HCT116 (cell line): ENCODE results near the gene TOR4A. TPM values are rescaled to one million over a fixed set of nuclear protein-coding genes. Genes with fewer than 3 reads are reported as not detected.

Experiments used
- ATAC-seq: fragments of 200-7000 bp; cut with Tn5 transposase; 2 replicates; pipeline ENCODE4 v1.9.1; 2020; ENCODE audit warnings: mild to moderate bottlenecking, moderate library complexity
- BruUV-seq: library from RNA; stranded (reverse); fragments of 400-500 nt; replicated peaks from 2 replicates; lab custom pipeline; 2021; lab: Mats Ljungman, UMichigan
- CTCF ChIA-PET: fragments of 300-600 bp; sonication (Branson Sonifier 250); formaldehyde crosslinking; loops from one replicate; lab custom pipeline; 2021; ENCODE audit warnings: antibody characterized with exemption; lab: Charles Lee
- POLR2A ChIA-PET: fragments of 300-600, 350-600 bp; sonication (Branson Sonifier 250); formaldehyde crosslinking; loops from one replicate; lab custom pipeline; 2021; ENCODE audit warnings: antibody characterized with exemption; lab: Charles Lee
- RAD21 ChIA-PET, 2 experiments: fragments of 300-600 bp; sonication (Branson Sonifier 250); formaldehyde crosslinking; loops; one replicate each; lab custom pipeline; 2023; ENCODE audit warnings: low total read pairs in 2 of 2; ENCODE audit not compliant: uncharacterized antibody in 2 of 2, unreplicated experiment in 2 of 2, low non-redundant PET in 1 of 2; lab: Charles Lee
- DNase-seq: peaks from one replicate; pipeline ENCODE4 v3.0.0-alpha.2; 2010; ENCODE audit warnings: low read depth, low spot score
- H2AFZ ChIP-seq: fragments of 200-600 bp; shearing (Covaris generic), sonication (generic); 2 replicates; pipeline ENCODE4 v1.6.1; 2017; ENCODE audit warnings: low read depth, mixed run types, mixed read lengths, antibody characterized with exemption, low read length; ENCODE audit not compliant: poor library complexity, severe bottlenecking
- H3K27ac ChIP-seq: 2 replicates; pipeline ENCODE4 v1.5.1; 2012; ENCODE audit warnings: low read depth, low read length
- H3K27me3 ChIP-seq: fragments of 200-600 bp; sonication (generic); 2 replicates; pipeline ENCODE4 v1.6.1; 2016; ENCODE audit warnings: mixed run types, low read length, mixed read lengths; ENCODE audit not compliant: insufficient read depth
- H3K36me3 ChIP-seq, 2 experiments: fragments of 200-500 bp in 1 of 2; fragments of 200-600 bp in 1 of 2; sonication (Bioruptor generic) in 1 of 2; sonication (generic) in 1 of 2; 2 replicates each; pipeline versions ENCODE4 v1.5.1 to v1.6.1; 2014 to 2016; ENCODE audit warnings: low read length in 2 of 2, inconsistent platforms in 1 of 2, mixed read lengths in 1 of 2, mixed run types in 1 of 2; ENCODE audit not compliant: insufficient read depth in 2 of 2, control insufficient read depth in 1 of 2
- H3K4me1 ChIP-seq, 2 experiments: fragments of 200-600 bp in 1 of 2; sonication (generic) in 1 of 2; 2 replicates each; pipeline versions ENCODE4 v1.5.1 to v1.6.1; 2012 to 2017; ENCODE audit warnings: low read length in 2 of 2, inconsistent platforms in 1 of 2, mild to moderate bottlenecking in 1 of 2, mixed read lengths in 1 of 2, mixed run types in 1 of 2, moderate library complexity in 1 of 2; ENCODE audit not compliant: insufficient read depth in 2 of 2, control insufficient read depth in 1 of 2
- H3K4me2 ChIP-seq: fragments of 200-600 bp; sonication (generic); 2 replicates; pipeline ENCODE4 v1.6.1; 2017; ENCODE audit warnings: mixed run types, low read length, mixed read lengths
- H3K4me3 ChIP-seq, 2 experiments: fragments of 200-600 bp in 1 of 2; sonication (generic) in 1 of 2; replicated peaks in 1 of 2; 2 replicates each; pipeline ENCODE4 v1.5.1; 2011 to 2016; ENCODE audit warnings: low read length in 2 of 2, control low read depth in 1 of 2, low read depth in 1 of 2, mild to moderate bottlenecking in 1 of 2, mixed read lengths in 1 of 2, mixed run types in 1 of 2
- H3K79me2 ChIP-seq: fragments of 200-600 bp; sonication (generic); 2 replicates; pipeline ENCODE4 v1.6.1; 2017; ENCODE audit warnings: mild to moderate bottlenecking, mixed run types, low read length, moderate library complexity, mixed read lengths; ENCODE audit not compliant: insufficient read depth
- H3K9ac ChIP-seq: fragments of 200-600 bp; sonication (generic); 2 replicates; pipeline ENCODE4 v1.6.1; 2016; ENCODE audit warnings: low read length, mixed read lengths
- H3K9me2 ChIP-seq: fragments of 200-600 bp; sonication (generic), shearing (Covaris generic); 2 replicates; pipeline ENCODE4 v1.6.1; 2017; ENCODE audit warnings: mixed run types, mild to moderate bottlenecking, moderate library complexity; ENCODE audit not compliant: insufficient read depth
- H3K9me3 ChIP-seq, 2 experiments: fragments of 200-500 bp in 1 of 2; fragments of 200-600 bp in 1 of 2; sonication (Bioruptor generic) in 1 of 2; sonication (generic) in 1 of 2; 2 replicates each; pipeline ENCODE4 v1.6.1; 2014 to 2017; ENCODE audit warnings: low read length in 2 of 2, mixed read lengths in 2 of 2, inconsistent platforms in 1 of 2, low read depth in 1 of 2, mild to moderate bottlenecking in 1 of 2, mixed run types in 1 of 2, moderate library complexity in 1 of 2; ENCODE audit not compliant: control insufficient read depth in 1 of 2, insufficient read depth in 1 of 2
- H4K20me1 ChIP-seq: fragments of 200-600 bp; sonication (generic), shearing (Covaris generic); 2 replicates; pipeline ENCODE4 v1.6.1; 2017; ENCODE audit warnings: mixed run types, mild to moderate bottlenecking, moderate library complexity; ENCODE audit not compliant: insufficient read depth
- CBX3 ChIP-seq: IDR thresholded peaks from 2 replicates; pipeline ENCODE4 v1.6.1; 2012; ENCODE audit warnings: low read depth
- CEBPB ChIP-seq: IDR thresholded peaks from 2 replicates; pipeline ENCODE4 v1.6.1; 2012; ENCODE audit warnings: low read depth
- FOSL1 ChIP-seq: IDR thresholded peaks from 2 replicates; pipeline ENCODE4 v1.6.1; 2012; ENCODE audit warnings: low read depth
- JUND ChIP-seq: IDR thresholded peaks from 2 replicates; pipeline ENCODE4 v1.6.1; 2012
- POLR2A ChIP-seq: IDR thresholded peaks from 2 replicates; pipeline ENCODE4 v1.7.0; 2011; ENCODE audit warnings: borderline replicate concordance; ENCODE audit not compliant: insufficient read depth, insufficient read length; ENCODE audit errors: extremely low read depth
- RAD21 ChIP-seq: IDR thresholded peaks from 2 replicates; pipeline ENCODE4 v1.6.1; 2012; ENCODE audit warnings: low read depth, mild to moderate bottlenecking
- SRF ChIP-seq: IDR thresholded peaks from 2 replicates; pipeline ENCODE4 v1.6.1; 2012; ENCODE audit warnings: low read depth
- TCF7L2 ChIP-seq: IDR thresholded peaks from 2 replicates; pipeline ENCODE4 v1.7.0; 2011; ENCODE audit warnings: borderline replicate concordance, inconsistent platforms; ENCODE audit not compliant: insufficient read depth, insufficient read length; ENCODE audit errors: extremely low read depth
- ZFX ChIP-seq: fragments of 450-650 bp; IDR thresholded peaks from 2 replicates; pipeline ENCODE4 v1.6.1; 2017
- intact Hi-C: fragments of 100-400 bp; cut with micrococcal nuclease; formaldehyde crosslinking; loops from 2 replicates; pipeline ENCODE4 v1.10.0; 2022
- total RNA-seq: library from RNA; stranded (reverse); gene quantifications from one replicate; pipeline ENCODE4 v1.2.1, GENCODE V29; 2021; ENCODE audit not compliant: unreplicated experiment
- TF ChIP-seq, protein P1 (sequence below): IDR thresholded peaks from 2 replicates; pipeline ENCODE4 v1.6.1; 2012
- TF ChIP-seq, protein P2 (sequence below), 3 experiments: fragments of 200-600 bp in 1 of 3; sonication (generic) in 1 of 3; IDR thresholded peaks in 2 of 3; conservative IDR thresholded peaks in 1 of 3; 2 replicates each; pipeline ENCODE4 v1.5.1; 2012 to 2017; ENCODE audit warnings: low read depth in 2 of 3, low read length in 2 of 3, antibody characterized with exemption in 1 of 3, borderline replicate concordance in 1 of 3, control low read depth in 1 of 3, mild to moderate bottlenecking in 1 of 3, mixed read lengths in 1 of 3, mixed run types in 1 of 3, moderate library complexity in 1 of 3; ENCODE audit not compliant: insufficient read depth in 1 of 3
- TF ChIP-seq, protein P3 (sequence below): IDR thresholded peaks from 2 replicates; pipeline ENCODE4 v1.6.1; 2011; ENCODE audit warnings: mild to moderate bottlenecking, low read length, moderate library complexity; ENCODE audit not compliant: insufficient replicate concordance; ENCODE audit errors: extremely low read depth

The TOR4A gene
- total RNA-seq, 1 experiment from 2014 or later = 34.0 TPM

DNA sequence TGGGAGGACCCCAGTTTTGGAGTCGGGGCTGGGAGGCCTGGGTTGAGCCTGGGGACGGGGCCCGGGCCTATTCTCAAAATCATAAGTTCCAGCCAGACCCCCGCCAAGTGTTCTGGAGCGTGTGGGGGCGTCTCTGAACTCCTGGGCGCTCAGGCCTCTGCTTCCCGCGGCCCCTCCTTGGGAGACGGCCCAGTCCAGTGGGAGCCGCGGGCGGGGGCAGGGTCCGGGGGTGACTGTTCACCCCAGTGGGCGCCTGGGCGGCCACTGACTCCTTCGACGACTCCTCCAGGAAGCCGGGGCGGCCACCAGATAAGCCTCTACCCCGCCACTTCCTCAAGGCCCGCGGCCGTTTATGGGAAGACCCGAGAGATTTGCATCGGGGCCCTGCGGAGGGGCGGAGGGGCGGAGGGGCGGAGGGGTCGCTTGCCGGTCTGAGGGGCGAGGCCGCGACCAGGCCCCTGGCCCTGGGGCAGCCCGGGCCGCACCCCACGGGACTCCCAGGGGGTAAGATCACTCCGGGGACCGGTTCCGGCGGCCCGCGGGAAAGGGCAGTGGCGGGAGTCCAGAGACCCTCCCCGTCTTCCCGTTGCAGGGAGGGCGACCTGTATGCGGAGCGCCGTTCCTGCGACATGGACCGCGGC, 655 bp downstream of the TOR4A start:
- H3K4me1 ChIP-seq = peaks cover 31 to 46% of the 10 kb centered on the region in 2 experiments
- intact Hi-C loops = no loop called here
- peak overlapping the region; percentile 84 for H3K9ac ChIP-seq
- ChIA-PET POLR2A (interaction anchor here (0.8 to 1.7 kb wide), 5 partner anchors 9 to 150 kb away, joined by 3 to 14 read pairs (median 5); partner anchors contain the start of genes NELFB and TUBB4B), CTCF (interaction anchor here (2.0 kb wide), 1 partner anchor 9 kb away, joined by 18 read pairs; no protein-coding TSS in a partner anchor)
- no peaks in the 10 kb centered on the region for H3K9me3 ChIP-seq
- H2AFZ ChIP-seq = no peak overlapping the region
- peaks cover 0 to 15% of the 10 kb centered on the region in 2 experiments; a peak in 3 of 4 replicates for H3K36me3 ChIP-seq
- H4K20me1 ChIP-seq = no peaks in the 10 kb centered on the region
- TF ChIP-seq TCF7L2 (no peak), JUND (no peak), CEBPB (no peak)
- TF ChIP-seq, all 23 proteins: peak for 0
- H3K9me2 ChIP-seq = no peaks in the 10 kb centered on the region
- H3K27me3 ChIP-seq = no peaks in the 10 kb centered on the region
- H3K4me2 ChIP-seq = peak overlapping the region; percentile 85
- TSS peak; percentile 89 for BruUV-seq
- H3K79me2 ChIP-seq = peaks cover 34% of the 10 kb centered on the region
- peak overlapping the region; percentile 80 to 90 for H3K4me3 ChIP-seq
- RAD21 ChIA-PET = interaction anchor here (0.5 to 1.4 kb wide), 2 partner anchors 9 to 145 kb away, joined by 3 to 6 read pairs; partner anchors contain the start of genes EXD3 (in 1 of the 2) and NOXA1 (in 1 of the 2)
- no peak for ATAC-seq
- peak overlapping the region; percentile 96 for H3K27ac ChIP-seq
- no peak for DNase-seq

DNA sequence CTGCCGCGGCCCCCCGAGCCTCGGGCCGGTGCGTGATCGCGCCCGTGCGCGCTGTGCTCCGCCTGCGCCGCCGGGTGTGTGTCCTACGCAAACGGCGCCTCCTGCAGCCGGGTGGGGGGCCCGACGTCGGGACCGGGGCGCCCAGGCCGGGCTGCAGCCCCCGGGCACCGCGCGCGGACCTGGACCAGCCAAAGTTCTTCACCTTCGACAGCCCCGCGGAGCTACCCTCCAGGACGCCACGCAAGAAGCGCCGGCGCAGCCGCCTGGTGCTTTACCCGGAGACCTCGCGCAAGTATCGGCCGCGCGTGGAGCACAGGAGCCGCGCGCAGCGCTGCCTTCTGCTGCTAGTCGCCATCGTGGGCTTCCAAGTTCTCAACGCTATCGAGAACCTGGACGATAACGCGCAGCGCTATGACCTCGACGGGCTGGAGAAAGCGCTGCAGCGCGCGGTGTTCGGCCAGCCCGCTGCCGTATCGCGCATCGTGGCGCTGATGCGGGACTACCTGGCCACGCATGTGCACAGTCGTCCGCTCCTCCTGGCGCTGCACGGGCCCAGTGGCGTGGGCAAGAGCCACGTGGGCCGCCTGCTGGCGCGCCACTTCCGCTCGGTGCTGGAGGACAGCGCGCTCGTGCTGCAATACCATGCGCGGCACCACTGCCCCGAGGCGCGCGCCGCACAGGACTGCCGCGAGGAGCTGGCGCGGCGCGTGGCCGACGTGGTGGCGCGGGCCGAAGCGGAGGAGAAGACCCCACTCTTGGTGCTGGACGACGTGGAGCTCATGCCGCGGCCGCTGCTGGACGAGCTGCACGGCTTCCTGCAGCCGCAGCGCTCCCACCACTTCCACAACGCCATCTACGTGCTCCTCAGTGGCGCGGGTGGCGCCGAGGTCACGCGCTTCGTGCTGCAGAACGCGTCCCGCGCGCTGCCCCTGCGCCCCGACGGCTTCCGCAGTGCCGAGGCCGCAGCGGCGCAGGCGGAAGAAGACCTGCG, 1.5 kb downstream of the TOR4A start:
- Histone ChIP-seq H4K20me1 (no peaks in the 10 kb centered on the region), H3K9me3 (no peaks in the 10 kb centered on the region), H3K36me3 (peaks cover 0 to 13% of the 10 kb centered on the region in 2 experiments; a peak in 3 of 4 replicates), H3K4me1 (peaks cover 27 to 42% of the 10 kb centered on the region in 2 experiments), H3K4me3 (peak overlapping the region; percentile 80 to 90), H3K9ac (no peak overlapping the region), H2AFZ (no peak overlapping the region), H3K27ac (peak overlapping the region; percentile 96; the same call in 1 of the 2 replicates), H3K9me2 (no peaks in the 10 kb centered on the region), H3K27me3 (no peaks in the 10 kb centered on the region), H3K79me2 (peaks cover 34% of the 10 kb centered on the region), H3K4me2 (peak overlapping the region; percentile 85)
- no peak for ATAC-seq
- no TSS peak for BruUV-seq
- intact Hi-C loops = no loop called here
- ChIA-PET RAD21 (no interaction called here), POLR2A (no interaction called here), CTCF (no interaction called here)
- TF ChIP-seq POLR2A = no peak
- TF ChIP-seq ZFX = no peak
- no peak for TF ChIP-seq FOSL1
- TF ChIP-seq, protein P1, sequence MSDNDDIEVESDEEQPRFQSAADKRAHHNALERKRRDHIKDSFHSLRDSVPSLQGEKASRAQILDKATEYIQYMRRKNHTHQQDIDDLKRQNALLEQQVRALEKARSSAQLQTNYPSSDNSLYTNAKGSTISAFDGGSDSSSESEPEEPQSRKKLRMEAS = no peak
- no peak for TF ChIP-seq RAD21
- TF ChIP-seq CBX3 = no peak
- TF ChIP-seq, protein P2, sequence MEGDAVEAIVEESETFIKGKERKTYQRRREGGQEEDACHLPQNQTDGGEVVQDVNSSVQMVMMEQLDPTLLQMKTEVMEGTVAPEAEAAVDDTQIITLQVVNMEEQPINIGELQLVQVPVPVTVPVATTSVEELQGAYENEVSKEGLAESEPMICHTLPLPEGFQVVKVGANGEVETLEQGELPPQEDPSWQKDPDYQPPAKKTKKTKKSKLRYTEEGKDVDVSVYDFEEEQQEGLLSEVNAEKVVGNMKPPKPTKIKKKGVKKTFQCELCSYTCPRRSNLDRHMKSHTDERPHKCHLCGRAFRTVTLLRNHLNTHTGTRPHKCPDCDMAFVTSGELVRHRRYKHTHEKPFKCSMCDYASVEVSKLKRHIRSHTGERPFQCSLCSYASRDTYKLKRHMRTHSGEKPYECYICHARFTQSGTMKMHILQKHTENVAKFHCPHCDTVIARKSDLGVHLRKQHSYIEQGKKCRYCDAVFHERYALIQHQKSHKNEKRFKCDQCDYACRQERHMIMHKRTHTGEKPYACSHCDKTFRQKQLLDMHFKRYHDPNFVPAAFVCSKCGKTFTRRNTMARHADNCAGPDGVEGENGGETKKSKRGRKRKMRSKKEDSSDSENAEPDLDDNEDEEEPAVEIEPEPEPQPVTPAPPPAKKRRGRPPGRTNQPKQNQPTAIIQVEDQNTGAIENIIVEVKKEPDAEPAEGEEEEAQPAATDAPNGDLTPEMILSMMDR (IDR thresholded peaks at IDR 0.05 in 2 of 3, conservative IDR thresholded peaks at IDR 0.05 in 1 of 3; ENCODE audit: borderline replicate concordance in 1 of 3, insufficient read depth in 1 of 3, low read depth in 2 of 3, low read length in 2 of 3) = no peak
- TF ChIP-seq SRF = no peak
- TF ChIP-seq, protein P3, sequence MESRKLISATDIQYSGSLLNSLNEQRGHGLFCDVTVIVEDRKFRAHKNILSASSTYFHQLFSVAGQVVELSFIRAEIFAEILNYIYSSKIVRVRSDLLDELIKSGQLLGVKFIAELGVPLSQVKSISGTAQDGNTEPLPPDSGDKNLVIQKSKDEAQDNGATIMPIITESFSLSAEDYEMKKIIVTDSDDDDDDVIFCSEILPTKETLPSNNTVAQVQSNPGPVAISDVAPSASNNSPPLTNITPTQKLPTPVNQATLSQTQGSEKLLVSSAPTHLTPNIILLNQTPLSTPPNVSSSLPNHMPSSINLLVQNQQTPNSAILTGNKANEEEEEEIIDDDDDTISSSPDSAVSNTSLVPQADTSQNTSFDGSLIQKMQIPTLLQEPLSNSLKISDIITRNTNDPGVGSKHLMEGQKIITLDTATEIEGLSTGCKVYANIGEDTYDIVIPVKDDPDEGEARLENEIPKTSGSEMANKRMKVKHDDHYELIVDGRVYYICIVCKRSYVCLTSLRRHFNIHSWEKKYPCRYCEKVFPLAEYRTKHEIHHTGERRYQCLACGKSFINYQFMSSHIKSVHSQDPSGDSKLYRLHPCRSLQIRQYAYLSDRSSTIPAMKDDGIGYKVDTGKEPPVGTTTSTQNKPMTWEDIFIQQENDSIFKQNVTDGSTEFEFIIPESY = no peak
- no peak for DNase-seq
